GM19099 (cell line): ENCODE results near the gene KRT5.

Experiments
- POLR2A ChIP-seq: IDR thresholded peaks from 3 replicates; pipeline ENCODE4 v1.6.1; 2011; ENCODE audit warnings: low read depth; ENCODE audit not compliant: insufficient read length; ENCODE audit errors: extremely low read depth

Gene KRT5

GRCh38 chr12:52542785-52543318, 22.7 kb upstream of the KRT5 start:
- TF ChIP-seq POLR2A = no peak

DNA sequence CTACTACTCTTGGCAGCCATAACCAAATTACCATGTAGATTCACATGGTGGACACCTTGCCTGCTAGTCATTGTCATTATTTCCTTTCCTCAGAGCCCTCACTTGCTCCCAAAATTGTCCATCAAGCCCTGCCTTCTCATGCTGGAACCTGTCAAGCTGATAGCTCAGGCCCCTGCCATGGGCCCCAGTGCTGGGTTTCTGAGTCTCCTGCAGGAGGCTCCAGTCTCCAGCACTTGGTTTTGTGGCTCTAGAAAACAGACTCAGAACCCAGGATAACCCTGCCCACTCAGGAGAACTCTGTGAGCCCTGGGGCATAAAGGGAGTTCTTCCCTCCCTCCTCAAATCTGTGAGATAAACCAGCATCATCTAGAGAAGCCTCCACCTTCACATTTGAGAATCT, 22.0 kb upstream of the KRT5 start:
- no peak for TF ChIP-seq POLR2A

GRCh38 chr12:52541709-52542108, 21.5 kb upstream of the KRT5 start:
- no peak for TF ChIP-seq POLR2A

GRCh38 chr12:52540531-52540930, 20.3 kb upstream of the KRT5 start:
- no peak for TF ChIP-seq POLR2A

- no peak for TF ChIP-seq POLR2A
Observed at GRCh38 chr12:52539821-52540173, 19.6 kb upstream of the KRT5 start.

- no peak for TF ChIP-seq POLR2A
Observed at GRCh38 chr12:52539083-52539820, 19.1 kb upstream of the KRT5 start.

GRCh38 chr12:52537101-52537500, 16.9 kb upstream of the KRT5 start:
- TF ChIP-seq POLR2A = no peak

- no peak for TF ChIP-seq POLR2A
Observed at GRCh38 chr12:52535574-52535973, 15.4 kb upstream of the KRT5 start.

DNA sequence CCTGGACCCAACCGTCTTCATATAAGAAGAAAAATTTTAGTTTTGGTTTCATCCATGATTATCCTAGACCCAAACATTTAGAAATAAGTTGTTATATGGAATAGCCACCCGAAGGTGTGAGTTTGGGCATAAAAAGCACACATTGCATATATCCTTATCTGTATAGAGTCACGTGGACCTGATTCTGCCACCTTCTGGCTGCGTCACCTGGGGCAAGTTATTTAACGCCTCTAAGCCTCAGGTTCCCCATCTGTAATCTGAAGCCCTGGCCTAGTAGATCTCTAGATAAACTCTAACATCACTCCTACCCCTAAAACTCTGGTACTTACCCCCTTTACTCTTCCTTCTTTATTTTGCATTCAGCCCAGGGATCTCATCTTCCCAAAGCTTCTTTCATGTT, 14.3 kb upstream of the KRT5 start:
- TF ChIP-seq POLR2A = no peak

DNA sequence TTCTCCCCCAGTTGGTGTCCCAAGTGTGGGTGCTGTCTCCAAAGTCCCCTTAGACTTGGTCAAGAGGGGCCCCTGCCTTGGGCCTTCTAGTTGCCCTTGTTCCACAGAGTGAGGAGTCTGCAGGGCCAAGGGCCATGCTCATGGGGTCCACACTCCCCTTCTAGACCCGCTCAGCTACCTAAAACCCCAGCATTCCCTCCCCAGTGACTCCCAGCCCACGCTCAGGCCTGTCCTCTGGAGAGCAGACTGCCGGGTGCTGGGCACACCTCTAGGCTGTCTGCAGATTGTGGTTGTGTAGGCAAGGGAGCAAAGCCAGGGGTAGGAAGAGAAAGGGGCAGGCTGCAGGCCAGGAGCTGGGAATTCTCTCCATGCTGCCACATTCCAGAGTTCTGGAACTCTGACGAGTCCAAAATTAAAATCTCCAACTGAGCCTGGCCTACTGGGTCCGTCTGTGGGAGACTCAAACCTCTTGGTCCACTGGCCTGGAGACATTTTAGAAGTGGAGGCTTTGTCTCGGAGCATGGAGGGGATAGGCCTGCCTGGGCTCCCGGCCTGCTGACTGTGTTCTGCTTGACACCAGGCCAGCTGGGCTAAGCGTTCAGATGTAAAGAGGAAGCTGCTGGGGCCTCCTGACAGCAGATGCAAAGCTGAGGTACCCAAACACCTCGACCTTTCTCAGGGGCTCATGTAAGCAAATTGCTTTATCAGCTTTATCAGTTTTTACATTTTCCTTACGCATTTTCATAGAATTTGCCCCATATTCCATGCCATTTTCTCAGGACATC, 13.7 kb upstream of the KRT5 start:
- no peak for TF ChIP-seq POLR2A

GRCh38 chr12:52532636-52533035, 12.4 kb upstream of the KRT5 start:
- no peak for TF ChIP-seq POLR2A

GRCh38 chr12:52531566-52532300, 11.5 kb upstream of the KRT5 start:
- TF ChIP-seq POLR2A = no peak

GRCh38 chr12:52530905-52531304, 10.7 kb upstream of the KRT5 start:
- TF ChIP-seq POLR2A = no peak

DNA sequence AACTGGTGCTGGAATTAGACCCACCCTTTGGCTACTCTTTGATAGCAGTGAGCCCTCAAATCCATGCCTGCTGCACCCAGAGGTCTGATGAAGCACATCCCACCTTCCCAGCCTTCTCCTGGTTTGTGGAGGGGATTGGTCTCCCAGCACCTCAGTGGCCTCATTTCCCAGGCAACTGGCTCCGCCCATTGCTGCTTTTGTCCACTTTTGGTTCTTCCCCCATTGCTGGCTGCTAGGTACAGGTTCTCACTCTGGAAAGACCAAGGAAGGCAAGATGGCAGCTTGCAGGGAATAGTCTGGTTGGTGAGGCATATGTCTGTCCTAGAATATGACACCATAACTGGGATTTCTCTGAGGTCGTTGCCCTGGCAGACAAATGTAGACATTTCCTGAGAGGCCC, 10.2 kb upstream of the KRT5 start:
- TF ChIP-seq POLR2A = no peak

DNA sequence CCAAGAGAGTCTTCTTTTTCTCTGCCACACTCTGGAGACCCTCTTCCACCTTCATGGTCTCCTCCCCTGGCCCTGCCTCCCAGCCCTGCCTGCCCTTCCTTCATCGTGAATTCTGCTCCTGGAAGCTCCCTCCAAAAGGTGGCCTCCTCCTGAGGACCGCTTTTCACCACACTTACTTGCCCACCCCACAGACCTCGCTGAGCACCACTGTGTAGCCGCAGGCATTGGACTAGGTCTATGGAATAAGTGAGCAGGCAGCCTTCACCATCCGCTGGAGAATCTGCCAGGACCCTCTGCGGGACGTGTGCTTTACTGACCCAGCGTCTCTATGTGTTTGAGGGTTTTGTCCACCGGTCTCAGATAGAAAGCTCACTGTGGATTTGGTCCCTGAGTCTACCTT, 9.7 kb upstream of the KRT5 start:
- no peak for TF ChIP-seq POLR2A
